Endothelial cell of umbilical vein (primary cell): Measurements from ENCODE around the gene DCHS1. TPM values are rescaled to one million over a fixed set of nuclear protein-coding genes. Genes with fewer than 3 reads are reported as not detected.

Source experiments
- BruUV-seq: library from RNA; stranded (reverse); fragments of 400-500 nt; replicated peaks from 2 replicates; lab custom pipeline; 2021; lab: Mats Ljungman, UMichigan
- CTCF ChIA-PET: fragments of 300-600, 350-600 bp; sonication (Branson Sonifier 250); formaldehyde crosslinking; loops from one replicate; lab custom pipeline; 2021; ENCODE audit warnings: antibody characterized with exemption, inconsistent platforms; lab: Charles Lee
- POLR2A ChIA-PET: fragments of 300-600, 350-600 bp; sonication (Branson Sonifier 250); formaldehyde crosslinking; loops from one replicate; lab custom pipeline; 2021; ENCODE audit warnings: antibody characterized with exemption, inconsistent platforms; lab: Charles Lee
- DNase-seq: peaks from one replicate; pipeline ENCODE4 v3.0.0-alpha.2; 2011; ENCODE audit warnings: low read depth, low spot score
- FAIRE-seq: peaks from 2 replicates; lab custom pipeline; 2011; peaks lifted over from hg19 to GRCh38; lab: Jason Lieb, UNC
- H2AFZ ChIP-seq: 2 replicates; pipeline ENCODE4 v1.6.0; 2012; ENCODE audit warnings: low read depth, low read length, control low read depth, inconsistent platforms
- H3K27ac ChIP-seq: 2 replicates; pipeline ENCODE4 v1.5.1; 2011; ENCODE audit warnings: low read depth, mild to moderate bottlenecking, control low read depth, low read length, moderate library complexity; ENCODE audit not compliant: insufficient read depth
- H3K27me3 ChIP-seq, 2 experiments: 2 replicates each; pipeline versions ENCODE4 v1.6.0 to v1.6.1; 2011; ENCODE audit warnings: low read length in 2 of 2, mixed read lengths in 1 of 2; ENCODE audit not compliant: control insufficient read depth in 2 of 2, insufficient read depth in 2 of 2
- H3K36me3 ChIP-seq, 2 experiments: 2 replicates in 1 of 2; 3 replicates in 1 of 2; pipeline ENCODE4 v1.5.1; 2011; ENCODE audit warnings: low read length in 2 of 2, mild to moderate bottlenecking in 1 of 2, moderate library complexity in 1 of 2; ENCODE audit not compliant: control insufficient read depth in 2 of 2, insufficient read depth in 2 of 2; ENCODE audit errors: extremely low read depth in 1 of 2
- H3K4me1 ChIP-seq: 3 replicates; pipeline ENCODE4 v1.5.1; 2011; ENCODE audit warnings: mild to moderate bottlenecking, low read length; ENCODE audit not compliant: control insufficient read depth, insufficient read depth; ENCODE audit errors: extremely low read depth
- H3K4me2 ChIP-seq: 2 replicates; pipeline ENCODE4 v1.6.1; 2011; ENCODE audit warnings: low read length, control low read depth, mixed read lengths; ENCODE audit not compliant: insufficient read depth
- H3K4me3 ChIP-seq, 3 experiments: fragments of 200-600 bp in 1 of 3; sonication (generic), shearing (Covaris generic) in 1 of 3; replicated peaks in 1 of 3; 2 replicates each; pipeline ENCODE4 v1.5.1; 2011 to 2016; ENCODE audit warnings: control low read depth in 3 of 3, low read length in 3 of 3, mild to moderate bottlenecking in 2 of 3, inconsistent platforms in 1 of 3, low read depth in 1 of 3, moderate library complexity in 1 of 3; ENCODE audit not compliant: insufficient read depth in 1 of 3
- H3K79me2 ChIP-seq: 2 replicates; pipeline ENCODE4 v1.6.0; 2012; ENCODE audit warnings: low read length, inconsistent platforms; ENCODE audit not compliant: control insufficient read depth, insufficient read depth
- H3K9ac ChIP-seq: replicated peaks from 2 replicates; pipeline ENCODE3; 2011; ENCODE audit warnings: low read length, control low read depth; ENCODE audit not compliant: insufficient read depth; ENCODE audit errors: extremely low read depth
- H3K9me1 ChIP-seq: replicated peaks from 3 replicates; pipeline ENCODE4 v1.6.0; 2011; ENCODE audit warnings: mild to moderate bottlenecking, low read length; ENCODE audit not compliant: control insufficient read depth, insufficient read depth; ENCODE audit errors: extremely low read depth
- H3K9me3 ChIP-seq: replicated peaks from 2 replicates; pipeline ENCODE4 v1.5.1; 2012; ENCODE audit warnings: low read length, inconsistent platforms; ENCODE audit not compliant: control insufficient read depth, insufficient read depth
- H4K20me1 ChIP-seq: replicated peaks from 2 replicates; pipeline ENCODE3; 2011; ENCODE audit warnings: mild to moderate bottlenecking, low read length; ENCODE audit not compliant: control insufficient read depth, insufficient read depth; ENCODE audit errors: extremely low read depth
- CTCF ChIP-seq, 2 donors: IDR thresholded peaks; 1 replicate in 1 of 2; 2 replicates in 1 of 2; pipeline ENCODE4 v1.5.1; 2011; ENCODE audit warnings: low read length in 2 of 2, mild to moderate bottlenecking in 2 of 2, moderate library complexity in 2 of 2, control low read depth in 1 of 2, inconsistent platforms in 1 of 2, low read depth in 1 of 2; ENCODE audit not compliant: insufficient read depth in 1 of 2; ENCODE audit errors: extremely low read depth in 1 of 2
- EZH2 ChIP-seq: IDR thresholded peaks from 2 replicates; pipeline ENCODE4 v1.6.1; 2012; ENCODE audit warnings: borderline replicate concordance, low read depth, mild to moderate bottlenecking, moderate library complexity, low read length, inconsistent platforms; ENCODE audit not compliant: severe bottlenecking
- FOS ChIP-seq: IDR thresholded peaks from 2 replicates; pipeline ENCODE4 v1.6.1; 2011; ENCODE audit warnings: mild to moderate bottlenecking, low read length, moderate library complexity, borderline replicate concordance; ENCODE audit not compliant: insufficient read depth
- GATA2 ChIP-seq: IDR thresholded peaks from 2 replicates; pipeline ENCODE4 v1.7.0; 2011; ENCODE audit warnings: low read depth, mild to moderate bottlenecking, moderate library complexity, mixed read lengths, low read length; ENCODE audit not compliant: insufficient read length, insufficient read depth
- JUN ChIP-seq: IDR thresholded peaks from 2 replicates; pipeline ENCODE4 v1.6.1; 2011; ENCODE audit warnings: borderline replicate concordance, low read depth; ENCODE audit not compliant: insufficient read length, insufficient read depth
- MAX ChIP-seq: IDR thresholded peaks from 2 replicates; pipeline ENCODE4 v1.6.1; 2011; ENCODE audit not compliant: insufficient read depth, insufficient read length
- MYC ChIP-seq: IDR thresholded peaks from one replicate; pipeline ENCODE4 v1.6.1; 2011; ENCODE audit warnings: mild to moderate bottlenecking, low read depth, low read length
- POLR2A ChIP-seq: IDR thresholded peaks from 2 replicates; pipeline ENCODE4 v1.6.1; 2012; ENCODE audit warnings: low read depth, mild to moderate bottlenecking, control low read depth, low read length
- POLR2AphosphoS5 ChIP-seq: IDR thresholded peaks from 2 replicates; pipeline ENCODE4 v1.6.1; 2012; ENCODE audit warnings: low read depth, mild to moderate bottlenecking, control low read depth, low read length, moderate library complexity; ENCODE audit not compliant: insufficient read depth
- dilution Hi-C: fragments of 300-500 bp; cut with MboI; formaldehyde crosslinking; loops from one replicate; pipeline ENCODE4 v1.15.0; 2019; ENCODE audit warnings: low sequenced_read_pairs; ENCODE audit not compliant: extremely low pct_ligation_motif_present
- intact Hi-C: fragments of 100-400 bp; cut with micrococcal nuclease; formaldehyde crosslinking; loops from one replicate; pipeline ENCODE4 v1.10.0; 2022
- polyA plus RNA-seq, 4 experiments: library from polyadenylated mRNA; depleted of rRNA in 3 of 4; stranded (reverse) in 3 of 4; unstranded in 1 of 4; fragments of >200 nt; gene quantifications; 2 replicates each; pipeline versions ENCODE4 v1.2.1 to v1.2.3, GENCODE V29; 2011 to 2012; ENCODE audit warnings: missing spikeins in 1 of 4
- total RNA-seq: library from RNA; stranded (reverse); gene quantifications from 2 replicates; pipeline ENCODE4 v1.2.3, GENCODE V29; 2021

The DCHS1 gene
- total and polyA plus RNA-seq, 2 donors (not counting 3 experiments of a cell fraction or from before 2014, with no cell fraction given), result 56.2 to 73.0 TPM

DNA sequence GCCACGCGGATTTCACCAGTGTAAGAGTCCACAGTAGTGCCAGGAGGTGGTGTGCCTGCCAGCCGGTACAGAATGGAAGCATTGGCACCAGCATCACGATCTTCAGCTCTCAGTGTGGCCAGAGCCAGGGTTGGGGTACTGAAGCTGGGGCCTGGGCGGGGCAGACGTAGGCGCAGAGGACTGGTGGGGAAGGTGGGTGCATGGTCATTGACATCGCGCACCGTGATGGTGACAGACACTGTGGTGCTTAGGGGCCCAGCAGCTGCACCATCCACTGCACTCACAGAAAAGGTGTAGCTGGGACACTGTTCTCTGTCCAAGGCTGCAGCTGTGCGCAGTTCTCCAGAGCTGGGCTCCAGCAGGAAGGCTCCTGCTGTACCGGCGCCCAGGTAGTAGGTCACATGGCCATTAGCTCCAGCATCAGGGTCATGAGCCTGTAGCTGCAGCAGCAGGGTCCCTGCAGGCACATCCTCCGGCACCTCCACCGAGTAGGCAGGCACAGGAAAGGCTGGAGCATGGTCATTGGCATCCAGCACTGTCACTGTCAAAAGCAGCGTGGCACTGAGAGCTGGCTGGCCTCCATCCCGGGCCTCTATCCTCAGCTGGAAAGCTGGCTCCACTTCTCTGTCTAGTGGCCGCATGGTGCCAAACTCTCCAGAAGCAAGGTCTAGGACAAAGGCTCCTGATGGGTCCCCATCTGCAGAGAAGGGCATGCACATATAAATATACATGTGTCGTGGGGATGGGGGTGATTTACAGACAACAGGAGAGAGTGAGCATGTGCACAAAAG is 28.4 kb downstream of the DCHS1 start:
- Histone ChIP-seq H2AFZ (no peak overlapping the region), H3K4me3 (no peak overlapping the region), H3K79me2 (no peaks in the 10 kb centered on the region), H3K9ac (no peak overlapping the region), H3K27ac (no peak overlapping the region), H3K36me3 (peaks cover 5 to 71% of the 10 kb centered on the region in 2 experiments), H3K9me1 (no peaks in the 10 kb centered on the region), H3K4me2 (no peak overlapping the region), H3K4me1 (no peaks in the 10 kb centered on the region), H4K20me1 (no peaks in the 10 kb centered on the region), H3K27me3 (no peaks in the 10 kb centered on the region), H3K9me3 (no peaks in the 10 kb centered on the region)
- no peak for DNase-seq
- intact Hi-C loops, result no loop called here
- BruUV-seq, result no TSS peak
- FAIRE-seq, result no peak
- dilution Hi-C loops, result no loop called here
- ChIA-PET CTCF (interaction anchor here (0.8 to 1.3 kb wide), 5 partner anchors 11 to 96 kb away, joined by 3 to 4 read pairs (median 3); partner anchors contain the start of gene MRPL17), POLR2A (no interaction called here)
- TF ChIP-seq GATA2, result no peak
- TF ChIP-seq CTCF (IDR thresholded peaks at IDR 0.05; ENCODE audit: extremely low read depth in 1 of 2, insufficient read depth in 1 of 2, low read depth in 1 of 2, low read length in 2 of 2), result no peak
- no peak for TF ChIP-seq EZH2
- TF ChIP-seq POLR2A, result no peak
- no peak for TF ChIP-seq MAX
- TF ChIP-seq POLR2AphosphoS5, result no peak
- no peak for TF ChIP-seq MYC
- TF ChIP-seq FOS, result no peak
- TF ChIP-seq JUN, result no peak
